Mononuclear cell (primary cell): ENCODE results near the gene AMDHD2. TPM values are rescaled to one million over a fixed set of nuclear protein-coding genes. Genes with fewer than 3 reads are reported as not detected.

ENCODE experiments used
- H3K27me3 ChIP-seq: 2 replicates; pipeline ENCODE4 v1.6.0; 2011; ENCODE audit warnings: low read length, control low read depth; ENCODE audit not compliant: insufficient read depth
- H3K4me1 ChIP-seq: 2 replicates; pipeline ENCODE4 v1.5.1; 2011; ENCODE audit warnings: mild to moderate bottlenecking, low read length, control low read depth; ENCODE audit not compliant: insufficient read depth
- H3K4me3 ChIP-seq: 2 replicates; pipeline ENCODE4 v1.5.1; 2011; ENCODE audit warnings: mild to moderate bottlenecking, low read length, moderate library complexity
- H3K9me3 ChIP-seq: 2 replicates; pipeline ENCODE4 v1.5.1; 2011; ENCODE audit warnings: low read depth, mild to moderate bottlenecking, control low read depth, low read length
- total RNA-seq: library from RNA; depleted of rRNA; stranded (reverse); fragments of >200 nt; gene quantifications from one replicate; pipeline ENCODE4 v1.2.3, GENCODE V29; 2012

The AMDHD2 gene
- total RNA-seq, 1 donor = 49.7 TPM

DNA sequence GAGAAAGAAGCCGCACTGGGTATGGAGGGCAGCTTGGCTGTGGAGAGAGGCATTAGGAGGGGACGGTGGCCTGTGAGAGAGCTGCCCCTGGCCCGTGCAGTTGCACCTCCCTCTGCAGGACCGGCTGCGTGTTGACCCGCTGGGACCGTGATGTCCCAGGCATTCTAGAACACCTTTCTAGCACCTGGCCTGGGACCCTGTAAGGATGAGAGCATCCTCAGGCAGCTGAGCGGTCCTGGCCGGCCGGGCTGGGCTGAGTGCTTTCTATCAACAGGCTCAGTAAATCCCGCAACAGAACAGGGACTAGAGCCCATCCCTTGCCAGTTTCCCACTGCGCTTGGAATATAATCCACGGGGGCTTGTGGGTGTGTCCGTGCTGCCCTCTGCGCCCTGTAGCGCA, 30.6 kb upstream of the AMDHD2 start:
- H3K4me3 ChIP-seq = no peak overlapping the region
- H3K4me1 ChIP-seq = peaks cover 35% of the 10 kb centered on the region
- no peaks in the 10 kb centered on the region for H3K9me3 ChIP-seq
- H3K27me3 ChIP-seq = no peaks in the 10 kb centered on the region

DNA sequence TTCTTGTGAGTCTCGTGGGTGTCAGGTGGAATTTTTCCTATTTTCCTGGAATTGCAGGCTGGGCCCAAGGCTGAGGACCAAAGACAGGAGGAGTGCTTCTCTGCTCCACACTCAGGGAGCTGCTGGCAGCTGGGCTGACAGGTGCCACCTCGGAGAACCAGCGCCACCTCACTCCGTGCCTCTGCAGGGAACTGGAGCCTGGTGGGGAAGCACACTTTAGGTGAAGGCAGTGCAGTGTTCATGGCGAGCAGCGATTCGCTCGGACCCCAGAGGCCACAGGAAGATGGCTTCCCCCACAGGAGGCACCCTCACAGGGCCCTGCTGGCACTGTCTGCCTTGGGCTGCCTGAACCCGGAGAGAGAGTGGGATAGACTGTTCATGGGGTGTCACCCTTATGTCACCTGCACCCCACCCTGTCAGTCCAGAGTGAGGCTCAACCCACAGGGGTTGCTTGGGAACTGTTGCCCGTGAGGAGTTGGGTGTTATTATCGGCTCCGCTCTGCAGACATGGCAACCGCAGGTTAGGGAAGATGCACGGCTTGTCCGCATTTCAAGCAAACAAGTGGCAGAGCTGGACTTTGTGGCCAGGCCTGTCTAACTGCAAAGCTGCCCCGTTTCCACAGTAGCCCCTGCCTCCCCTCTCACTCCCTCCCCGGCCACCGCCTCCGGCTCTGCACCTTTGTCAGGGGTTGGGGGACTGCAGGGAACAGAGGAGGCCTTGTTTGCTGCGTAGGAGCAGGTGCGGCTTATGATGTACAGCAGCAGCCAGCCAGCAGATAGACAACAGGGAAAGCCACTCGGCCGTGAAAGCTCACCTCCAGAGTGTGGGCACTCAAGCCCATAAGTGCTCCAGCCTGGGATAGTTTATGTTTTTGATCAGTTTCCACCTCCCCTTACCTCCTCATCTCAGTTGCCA, 29.7 kb upstream of the AMDHD2 start:
- Histone ChIP-seq H3K4me1 (peaks cover 36% of the 10 kb centered on the region), H3K9me3 (no peaks in the 10 kb centered on the region), H3K4me3 (no peak overlapping the region), H3K27me3 (no peaks in the 10 kb centered on the region)

GRCh38 chr16:2492292-2492691, 27.9 kb upstream of the AMDHD2 start:
- Histone ChIP-seq H3K27me3 (no peaks in the 10 kb centered on the region), H3K9me3 (no peaks in the 10 kb centered on the region), H3K4me3 (no peak overlapping the region), H3K4me1 (peaks cover 19% of the 10 kb centered on the region)

DNA sequence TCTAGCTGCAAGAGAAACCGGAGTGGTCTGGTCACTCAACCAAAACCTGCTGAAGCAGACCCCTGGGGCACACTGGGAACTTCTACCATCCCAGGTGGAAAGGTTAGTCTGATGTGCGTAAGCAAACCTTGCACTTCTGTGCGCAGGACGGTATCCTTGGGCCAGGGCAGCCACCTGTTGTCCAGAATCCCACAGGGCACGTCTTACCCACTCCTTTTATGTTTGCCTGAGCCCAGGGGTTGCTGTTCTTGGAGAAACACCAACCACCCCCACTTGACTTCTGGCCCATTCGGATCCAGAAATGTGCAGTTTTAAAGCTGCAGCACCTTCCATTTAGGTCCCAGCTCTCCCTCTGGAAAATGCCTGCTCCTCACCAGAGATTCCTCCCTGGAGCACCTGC, 26.6 kb upstream of the AMDHD2 start:
- Histone ChIP-seq H3K4me1 (peaks cover 5% of the 10 kb centered on the region), H3K9me3 (no peaks in the 10 kb centered on the region), H3K27me3 (no peaks in the 10 kb centered on the region), H3K4me3 (no peak overlapping the region)

GRCh38 chr16:2494616-2495015, 25.6 kb upstream of the AMDHD2 start:
- Histone ChIP-seq H3K27me3 (no peaks in the 10 kb centered on the region), H3K4me3 (no peak overlapping the region), H3K4me1 (peaks cover 5% of the 10 kb centered on the region), H3K9me3 (no peaks in the 10 kb centered on the region)

- H3K4me3 ChIP-seq = no peak overlapping the region
- no peaks in the 10 kb centered on the region for H3K27me3 ChIP-seq
- H3K4me1 ChIP-seq = peaks cover 5% of the 10 kb centered on the region
- no peaks in the 10 kb centered on the region for H3K9me3 ChIP-seq
Observed at GRCh38 chr16:2495041-2495440, 25.1 kb upstream of the AMDHD2 start.

DNA sequence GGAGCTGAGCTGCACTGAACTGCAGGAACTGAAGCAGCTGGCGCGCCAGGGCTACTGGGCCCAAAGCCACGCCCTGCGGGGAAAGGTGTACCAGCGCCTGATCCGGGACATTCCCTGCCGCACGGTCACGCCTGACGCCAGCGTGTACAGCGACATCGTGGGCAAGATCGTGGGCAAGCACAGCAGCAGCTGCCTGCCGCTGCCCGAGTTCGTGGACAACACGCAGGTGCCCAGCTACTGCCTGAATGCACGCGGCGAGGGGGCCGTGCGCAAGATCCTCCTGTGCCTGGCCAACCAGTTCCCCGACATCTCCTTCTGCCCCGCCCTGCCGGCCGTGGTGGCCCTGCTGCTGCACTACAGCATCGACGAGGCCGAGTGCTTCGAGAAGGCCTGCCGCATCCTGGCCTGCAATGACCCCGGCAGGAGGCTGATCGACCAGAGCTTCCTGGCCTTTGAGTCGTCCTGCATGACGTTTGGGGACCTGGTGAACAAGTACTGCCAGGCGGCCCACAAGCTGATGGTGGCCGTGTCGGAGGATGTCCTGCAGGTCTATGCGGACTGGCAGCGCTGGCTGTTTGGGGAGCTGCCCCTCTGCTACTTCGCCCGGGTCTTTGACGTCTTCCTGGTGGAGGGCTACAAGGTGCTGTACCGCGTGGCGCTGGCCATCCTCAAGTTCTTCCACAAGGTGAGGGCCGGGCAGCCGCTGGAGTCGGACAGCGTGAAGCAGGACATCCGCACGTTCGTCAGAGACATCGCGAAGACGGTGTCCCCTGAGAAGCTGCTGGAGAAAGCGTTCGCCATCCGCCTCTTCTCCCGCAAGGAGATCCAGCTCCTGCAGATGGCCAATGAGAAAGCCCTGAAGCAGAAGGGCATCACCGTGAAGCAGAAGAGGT, 23.7 kb upstream of the AMDHD2 start:
- no peaks in the 10 kb centered on the region for H3K27me3 ChIP-seq
- H3K4me1 ChIP-seq = peaks cover 10% of the 10 kb centered on the region
- no peak overlapping the region for H3K4me3 ChIP-seq
- H3K9me3 ChIP-seq = no peaks in the 10 kb centered on the region

DNA sequence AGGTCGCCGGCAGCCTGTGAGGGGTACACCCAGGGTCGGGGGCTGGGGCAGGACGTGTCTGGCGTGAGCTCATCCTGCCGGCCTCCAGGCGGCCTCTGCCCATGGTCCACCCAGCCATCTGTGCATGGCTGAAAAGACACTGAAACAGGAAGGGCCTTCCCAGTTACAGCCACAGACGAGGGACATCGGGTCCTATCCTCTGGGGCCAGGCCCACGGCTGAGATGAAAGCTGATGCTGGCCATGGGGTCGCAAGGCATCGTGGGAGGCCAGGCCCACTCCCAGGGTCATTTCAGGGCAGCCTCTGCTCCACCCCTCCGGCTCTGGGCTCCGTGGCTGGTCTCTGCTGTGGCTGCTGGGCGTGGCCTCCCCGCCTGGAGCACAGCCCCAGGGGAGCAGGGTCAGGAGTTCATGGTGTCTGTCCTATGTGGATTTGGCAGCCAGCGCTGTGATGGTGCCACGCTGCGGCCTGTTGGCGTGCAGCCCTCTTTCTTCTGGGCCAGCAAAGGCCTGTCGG, 23.0 kb upstream of the AMDHD2 start:
- Histone ChIP-seq H3K4me3 (no peak overlapping the region), H3K9me3 (no peaks in the 10 kb centered on the region), H3K4me1 (peaks cover 13% of the 10 kb centered on the region), H3K27me3 (no peaks in the 10 kb centered on the region)

DNA sequence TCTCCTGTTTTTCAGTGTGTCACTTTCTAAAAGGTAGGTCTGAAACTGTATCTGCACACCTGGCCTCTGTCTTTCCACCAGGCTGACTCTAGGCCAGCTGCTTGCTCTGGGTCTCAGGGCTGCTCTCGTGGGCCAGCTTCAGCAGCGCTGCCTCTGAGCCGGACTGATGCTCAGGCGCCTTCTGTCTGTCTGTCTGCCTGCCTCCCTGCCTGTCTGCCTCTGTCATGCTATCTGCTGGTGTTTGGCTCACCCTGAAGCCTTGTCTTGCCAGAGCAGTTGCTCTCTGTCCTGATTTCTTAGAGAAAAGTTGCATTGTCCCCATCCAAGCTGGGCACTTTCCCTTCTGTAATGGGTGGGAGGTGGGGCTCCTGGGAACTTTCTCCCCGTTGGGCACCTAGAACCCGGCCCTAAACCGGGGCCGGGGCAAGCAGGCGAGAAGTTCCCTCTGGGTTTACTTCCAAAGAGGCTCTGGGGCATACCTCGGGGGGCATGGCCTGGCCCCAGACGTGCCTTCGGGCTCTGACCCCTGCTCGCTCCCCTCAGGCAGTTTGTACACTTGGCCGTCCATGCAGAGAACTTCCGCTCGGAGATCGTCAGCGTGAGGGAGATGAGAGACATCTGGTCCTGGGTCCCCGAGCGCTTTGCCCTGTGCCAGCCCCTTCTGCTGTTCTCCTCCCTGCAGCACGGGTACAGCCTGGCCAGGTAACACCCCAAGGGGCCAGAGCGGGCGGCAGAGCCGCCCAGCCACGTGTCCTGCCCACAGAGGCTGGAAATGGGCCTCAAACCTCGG, 22.3 kb upstream of the AMDHD2 start:
- peaks cover 19% of the 10 kb centered on the region for H3K4me1 ChIP-seq
- H3K4me3 ChIP-seq = no peak overlapping the region
- no peaks in the 10 kb centered on the region for H3K27me3 ChIP-seq
- no peaks in the 10 kb centered on the region for H3K9me3 ChIP-seq

DNA sequence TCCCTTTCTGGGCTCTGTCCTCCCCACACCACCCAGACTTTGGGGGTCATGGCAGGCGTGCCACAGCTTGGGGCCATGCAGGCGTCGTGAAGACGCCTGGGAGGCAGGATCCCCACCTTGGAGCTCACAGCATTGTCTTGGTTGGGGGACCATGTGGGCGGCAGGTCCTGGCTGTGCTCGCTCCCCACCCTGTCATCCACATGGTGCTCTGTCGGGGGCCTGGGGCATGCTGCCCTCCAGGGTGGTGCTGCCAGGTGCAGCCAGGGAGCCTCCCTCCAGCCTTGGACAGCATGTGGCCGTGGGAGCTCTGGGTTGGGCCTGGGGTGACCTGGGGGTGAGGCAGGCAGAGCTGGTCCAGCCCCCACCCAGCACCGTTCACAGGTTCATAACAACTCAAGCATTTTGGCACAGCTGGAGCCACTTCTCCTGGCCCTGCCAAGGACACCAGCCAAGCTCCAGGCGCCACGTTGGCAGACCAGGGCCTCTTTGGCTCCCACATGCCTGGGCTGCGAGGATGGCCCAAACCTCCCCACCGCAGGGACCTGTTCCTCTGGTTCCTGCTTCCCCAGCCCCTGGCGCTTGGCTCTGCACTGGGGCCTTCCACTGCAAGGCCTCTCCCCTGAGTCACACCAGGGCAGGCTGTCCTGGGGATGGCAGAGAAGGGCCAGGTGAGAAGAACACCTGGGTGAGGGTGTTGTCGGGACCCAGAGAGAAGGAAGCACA, 21.5 kb upstream of the AMDHD2 start:
- Histone ChIP-seq H3K27me3 (no peaks in the 10 kb centered on the region), H3K9me3 (no peaks in the 10 kb centered on the region), H3K4me3 (no peak overlapping the region), H3K4me1 (peaks cover 25% of the 10 kb centered on the region)

DNA sequence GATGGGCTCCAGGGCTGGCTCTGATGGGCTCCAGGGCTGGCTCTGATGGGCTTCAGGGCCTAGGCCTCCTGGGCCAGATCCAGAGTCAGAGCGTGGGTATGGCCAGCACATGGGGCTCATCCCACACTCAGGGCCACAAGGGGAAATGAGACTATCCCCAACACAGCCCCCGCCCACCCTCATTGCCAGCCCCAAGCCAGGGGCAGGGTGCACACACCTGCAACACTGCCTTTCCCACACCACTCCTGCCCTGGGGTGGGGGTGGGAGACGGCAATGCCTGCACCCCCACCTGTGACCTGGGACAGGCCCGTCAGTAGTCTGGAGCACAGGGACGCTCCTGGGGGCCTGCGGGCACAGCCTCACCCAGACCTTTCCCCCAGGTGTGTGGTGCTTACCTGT, 20.7 kb upstream of the AMDHD2 start:
- H3K4me3 ChIP-seq = no peak overlapping the region
- no peaks in the 10 kb centered on the region for H3K27me3 ChIP-seq
- no peaks in the 10 kb centered on the region for H3K9me3 ChIP-seq
- H3K4me1 ChIP-seq = peaks cover 22% of the 10 kb centered on the region

GRCh38 chr16:2499890-2500429, 20.2 kb upstream of the AMDHD2 start:
- Histone ChIP-seq H3K27me3 (no peaks in the 10 kb centered on the region), H3K4me3 (no peak overlapping the region), H3K9me3 (no peaks in the 10 kb centered on the region), H3K4me1 (peaks cover 20% of the 10 kb centered on the region)

DNA sequence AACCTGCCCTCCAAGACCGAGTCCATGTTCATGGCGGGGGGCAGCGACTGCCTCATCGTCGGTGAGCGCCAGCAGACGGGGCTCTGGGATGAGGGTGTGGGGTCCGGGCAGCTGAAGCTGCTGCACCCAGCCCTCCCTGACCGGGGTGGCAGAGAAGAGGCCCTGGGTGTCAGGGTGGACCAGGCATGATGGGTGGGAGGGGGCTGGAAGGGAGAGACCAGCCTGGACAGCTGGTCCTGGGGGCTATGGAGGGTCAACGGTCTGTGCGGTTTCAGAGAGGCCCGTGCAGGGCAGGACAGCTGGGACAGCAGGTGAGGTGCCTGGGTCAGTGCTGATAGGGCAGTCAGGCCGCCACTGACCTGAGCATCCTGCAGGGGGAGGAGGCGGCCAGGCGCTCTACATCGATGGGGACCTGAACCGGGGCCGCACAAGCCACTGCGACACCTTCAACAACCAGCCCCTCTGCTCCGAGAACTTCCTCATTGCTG, 19.7 kb upstream of the AMDHD2 start:
- no peak overlapping the region for H3K4me3 ChIP-seq
- H3K27me3 ChIP-seq = no peaks in the 10 kb centered on the region
- H3K9me3 ChIP-seq = no peaks in the 10 kb centered on the region
- peaks cover 20% of the 10 kb centered on the region for H3K4me1 ChIP-seq
